ENCODE measurements around the gene IL1F10. TPM values are rescaled to one million over a fixed set of nuclear protein-coding genes. Genes with fewer than 3 reads are reported as not detected.

Gene IL1F10
- total and polyA plus RNA-seq, 2 of the 8 experiments (the other 6 are each of a cell fraction or from before 2014, with no cell fraction given) = not detected

GRCh38 chr2:113028112-113028511 lies 39.7 kb upstream of the IL1F10 start:
- H4K20me1 ChIP-seq (replicated peaks in 1 of 2; ENCODE audit: control insufficient read depth in 1 of 2, insufficient read depth in 2 of 2, low read length in 2 of 2) = no peaks in the 10 kb centered on the region
- H3K4me2 ChIP-seq (ENCODE audit: insufficient read depth in 1 of 2, low read depth in 2 of 2, low read length in 2 of 2) = peak overlapping the region; percentile 8 to 53; a peak in 3 of 4 replicates
- no peak overlapping the region for H3K9ac ChIP-seq (replicated peaks in 1 of 4; ENCODE audit: extremely low read depth in 1 of 4, low read depth in 3 of 4, low read length in 3 of 4)
- no peak overlapping the region for H4K8ac ChIP-seq (ENCODE audit: extremely low read depth, insufficient read depth, low read length)
- H2BK20ac ChIP-seq (ENCODE audit: low read length) = no peak overlapping the region
- no peaks in the 10 kb centered on the region for H3K27me3 ChIP-seq (replicated peaks in 1 of 4; ENCODE audit: control insufficient read depth in 3 of 4, extremely low read depth in 1 of 4, insufficient read depth in 3 of 4, low read length in 3 of 4)
- H3K23me2 ChIP-seq (ENCODE audit: low read depth, low read length) = no peaks in the 10 kb centered on the region
- H2AFZ ChIP-seq (ENCODE audit: low read length) = no peak overlapping the region
- FAIRE-seq (no peak), DNase-seq (ENCODE audit: low read depth in 1 of 2, low spot score in 2 of 2) (no peak)
- no peak overlapping the region for H3K14ac ChIP-seq (ENCODE audit: insufficient read length)
- H3K4me3 ChIP-seq (ENCODE audit: extremely low read depth in 1 of 4, insufficient read depth in 2 of 4, low read depth in 3 of 4, low read length in 4 of 4) = no peak overlapping the region
- H2BK120ac ChIP-seq (replicated peaks; ENCODE audit: low read depth, low read length) = no peak overlapping the region
- no peak overlapping the region for H3K56ac ChIP-seq (replicated peaks; ENCODE audit: insufficient read length, low read depth, low read length)
- WGBS, 2 experiments (ENCODE audit: extremely low coverage in 1 of 2, insufficient coverage in 1 of 2, insufficient read length in 1 of 2, insufficient replicate concordance in 2 of 2, low coverage in 1 of 2, low lambda C conversion rate in 2 of 2, missing lambda C conversion rate in 1 of 2) = 11% methylated on average over 1 of the region's 1 CpG; no CpG with 5 or more reads in 1 of the 2 experiments
- H3K36me3 ChIP-seq (ENCODE audit: control insufficient read depth in 2 of 4, insufficient read depth in 4 of 4, low read length in 3 of 4) = no peaks in the 10 kb centered on the region
- H3K18ac ChIP-seq (ENCODE audit: extremely low read depth, low read length) = no peak overlapping the region
- H3K9me3 ChIP-seq (ENCODE audit: insufficient read depth in 2 of 2, low read depth in 1 of 2, low read length in 1 of 2) = no peaks in the 10 kb centered on the region
- H2AK5ac ChIP-seq (ENCODE audit: low read depth, low read length) = no peak overlapping the region
- peaks cover 0 to 6% (median 3%) of the 10 kb centered on the region in 4 experiments; a peak in 3 of 7 replicates for H3K4me1 ChIP-seq (replicated peaks in 1 of 4; ENCODE audit: control insufficient read depth in 3 of 4, insufficient read depth in 4 of 4, low read length in 3 of 4)
- no peak overlapping the region for H2BK12ac ChIP-seq (ENCODE audit: low read depth, low read length)
- no peak overlapping the region for H4K5ac ChIP-seq (ENCODE audit: insufficient read length, low read depth, low read length)
- CTCF ChIA-PET (ENCODE audit: partially characterized antibody) = interaction anchor here (1.3 to 1.7 kb wide), 2 partner anchors 42 to 69 kb away, joined by 3 to 7 read pairs; no protein-coding TSS in a partner anchor
- H4K91ac ChIP-seq (replicated peaks; ENCODE audit: insufficient read length, low read length) = no peak overlapping the region
- H3K27ac ChIP-seq (ENCODE audit: low read depth, low read length) = no peak overlapping the region
- H2BK15ac ChIP-seq (ENCODE audit: low read length) = no peak overlapping the region
- H3K79me2 ChIP-seq (ENCODE audit: control insufficient read depth in 1 of 2, insufficient read depth in 2 of 2, low read length in 2 of 2) = no peaks in the 10 kb centered on the region
- H3K23ac ChIP-seq (ENCODE audit: insufficient read length) = no peak overlapping the region
- H3K79me1 ChIP-seq (ENCODE audit: low read depth, low read length) = no peaks in the 10 kb centered on the region
- H3K4ac ChIP-seq (replicated peaks; ENCODE audit: insufficient read length, low read depth, low read length) = no peak overlapping the region
- no peak overlapping the region for H2BK5ac ChIP-seq (ENCODE audit: low read depth, low read length)
- POLR2A ChIA-PET (ENCODE audit: partially characterized antibody) = no interaction called here
- TF ChIP-seq CTCF (IDR thresholded peaks at IDR 0.05; ENCODE audit: control extremely low read depth in 1 of 3, insufficient read depth in 1 of 3, low read depth in 1 of 3, low read length in 3 of 3) (no peak), CBX8 (IDR thresholded peaks at IDR 0.05; ENCODE audit: borderline replicate concordance, low read depth, low read length) (no peak), POLR2AphosphoS5 (IDR thresholded peaks at IDR 0.05; ENCODE audit: low read depth, low read length) (no peak), ZNF274 (IDR thresholded peaks at IDR 0.05; ENCODE audit: borderline replicate concordance, extremely low read depth, low read length) (no peak), MAX (IDR thresholded peaks at IDR 0.05) (no peak), POLR2A (IDR thresholded peaks at IDR 0.05; ENCODE audit: control extremely low read depth in 1 of 2, low read depth in 2 of 2, low read length in 2 of 2) (no peak), EP300 (IDR thresholded peaks at IDR 0.05; ENCODE audit: borderline replicate concordance in 1 of 2, low read depth in 2 of 2, low read length in 2 of 2) (no peak), SP4 (IDR thresholded peaks at IDR 0.05; ENCODE audit: low read length) (no peak), CHD1 (IDR thresholded peaks at IDR 0.05; ENCODE audit: low read depth, low read length) (no peak), RAD21 (IDR thresholded peaks at IDR 0.05 in 1 of 2, conservative IDR thresholded peaks at IDR 0.05 in 1 of 2; ENCODE audit: low read depth in 2 of 2, low read length in 2 of 2) (no peak), TCF12 (IDR thresholded peaks at IDR 0.05; ENCODE audit: low read depth, low read length) (no peak), CBX5 (IDR thresholded peaks at IDR 0.05; ENCODE audit: low read depth, low read length) (no peak)
